HG03565 (cell line): ENCODE measurements around the gene NPR1.
A peak's percentile ranks its signal among the peaks of the same experiment; 100 is the strongest.
"Not testable (repeated sequence)": the region's sequence is repeated elsewhere in the genome, so short reads cannot be mapped to it uniquely, and the experiment has no call there.

Source experiments
- ATAC-seq: cut with Tn5 transposase; IDR thresholded peaks from one replicate; pipeline ENCODE4 v1.9.1; 2021; ENCODE audit warnings: mild to moderate bottlenecking, moderate library complexity; ENCODE audit not compliant: unreplicated experiment

NPR1 gene

GRCh38 chr1:153649137-153649862 is 29.2 kb upstream of the NPR1 start:
- no peak for ATAC-seq

GRCh38 chr1:153649863-153650235 is 28.6 kb upstream of the NPR1 start:
- no peak for ATAC-seq

GRCh38 chr1:153651771-153652170 is 26.7 kb upstream of the NPR1 start:
- ATAC-seq: no peak

GRCh38 chr1:153652805-153653500 is 25.5 kb upstream of the NPR1 start:
- ATAC-seq: no peak

GRCh38 chr1:153655333-153655732 is 23.2 kb upstream of the NPR1 start:
- ATAC-seq: no peak

GRCh38 chr1:153658400-153659174 is 19.9 kb upstream of the NPR1 start, which contains the start of gene SNAPIN:
Gene SNAPIN, plus strand, starts transcription at chr1:153658703. Its CDS starts 41 bp downstream, at chr1:153658744.
- peak; percentile 83 for ATAC-seq

GRCh38 chr1:153659175-153659534 is 19.3 kb upstream of the NPR1 start:
- ATAC-seq: no peak

- no peak for ATAC-seq
Observed at GRCh38 chr1:153659656-153660055, 18.8 kb upstream of the NPR1 start.

- no peak for ATAC-seq
Observed at GRCh38 chr1:153661111-153661708, 17.3 kb upstream of the NPR1 start.

- no peak for ATAC-seq
Observed at GRCh38 chr1:153662269-153662668, 16.2 kb upstream of the NPR1 start.

- no peak for ATAC-seq
Observed at GRCh38 chr1:153663211-153663610, 15.3 kb upstream of the NPR1 start.

- no peak for ATAC-seq
Observed at GRCh38 chr1:153667439-153667838, 11.0 kb upstream of the NPR1 start.

GRCh38 chr1:153668672-153669071 is 9.8 kb upstream of the NPR1 start:
- ATAC-seq: not testable (repeated sequence)

GRCh38 chr1:153669606-153670005 is 8.9 kb upstream of the NPR1 start:
- no peak for ATAC-seq

GRCh38 chr1:153670257-153670858 is 8.1 kb upstream of the NPR1 start:
- ATAC-seq: no peak

- ATAC-seq: peak; percentile 92
Observed at GRCh38 chr1:153670859-153671627, 7.4 kb upstream of the NPR1 start, which contains the start of gene ILF2. Gene ILF2, minus strand, starts transcription at chr1:153670993. Its CDS starts 71 bp downstream, at chr1:153670922.

GRCh38 chr1:153671628-153672353 is 6.7 kb upstream of the NPR1 start:
- ATAC-seq: not testable (repeated sequence)

GRCh38 chr1:153673511-153673910 is 5.0 kb upstream of the NPR1 start:
- ATAC-seq: no peak
